K562 (cell line): ENCODE results near the gene EHMT2. TPM values are rescaled to one million over a fixed set of nuclear protein-coding genes. Genes with fewer than 3 reads are reported as not detected.
A peak's percentile ranks its signal among the peaks of the same experiment; 100 is the strongest.

Source experiments
- CEBPG ChIP-seq, 3 experiments: fragments of 200-800 bp in 1 of 3; sonication (Bioruptor generic) in 1 of 3; sonication (generic) in 1 of 3; formaldehyde crosslinking in 1 of 3; IDR thresholded peaks in 2 of 3; conservative IDR thresholded peaks in 1 of 3; 2 replicates each; pipeline versions ENCODE4 v1.6.1 to v1.8.0; 2016 to 2022; ENCODE audit warnings: missing compliant biosample characterization in 2 of 3, missing genetic modification characterization in 2 of 3, mild to moderate bottlenecking in 1 of 3, missing genetic modification reagents in 1 of 3
- CHD1 ChIP-seq: fragments of 200-600 bp; sonication (generic); IDR thresholded peaks from one replicate; pipeline ENCODE4 v1.6.1; 2012; ENCODE audit warnings: mild to moderate bottlenecking, moderate library complexity, low read length, inconsistent platforms
- CSDE1 ChIP-seq, 2 experiments: fragments of 450-650 bp; IDR thresholded peaks; 2 replicates each; pipeline ENCODE4 v1.6.1; 2016; ENCODE audit warnings: mild to moderate bottlenecking in 1 of 2
- DMBX1 ChIP-seq: fragments of 250-450 bp; sonication (Bioruptor Pico); IDR thresholded peaks from 2 replicates; pipeline ENCODE4 v1.8.0; 2022; ENCODE audit warnings: inconsistent platforms, mild to moderate bottlenecking, moderate library complexity, borderline replicate concordance
- FOXK2 ChIP-seq, 2 experiments: fragments of 450-650 bp; IDR thresholded peaks in 1 of 2; conservative IDR thresholded peaks in 1 of 2; 2 replicates each; pipeline ENCODE4 v1.6.1; 2016; ENCODE audit warnings: low read depth in 2 of 2, mild to moderate bottlenecking in 1 of 2
- HDAC6 ChIP-seq: IDR thresholded peaks from 2 replicates; pipeline ENCODE4 v1.6.1; 2012; ENCODE audit warnings: low read depth, mild to moderate bottlenecking, control low read depth, inconsistent platforms, low read length, moderate library complexity
- HMG20B ChIP-seq: fragments of 250-450 bp; sonication (Bioruptor Pico); IDR thresholded peaks from 2 replicates; pipeline ENCODE4 v1.5.0; 2021; ENCODE audit warnings: mild to moderate bottlenecking
- HOXB6 ChIP-seq: fragments of 250-450 bp; sonication (Bioruptor Pico); IDR thresholded peaks from 2 replicates; pipeline ENCODE4 v1.5.1; 2022; ENCODE audit warnings: mild to moderate bottlenecking, borderline replicate concordance
- IFI16 ChIP-seq: fragments of 250-450 bp; sonication (Bioruptor Pico); IDR thresholded peaks from 2 replicates; pipeline ENCODE4 v2.1.2; 2022; ENCODE audit warnings: mild to moderate bottlenecking, inconsistent platforms
- NFE2 ChIP-seq: IDR thresholded peaks from 2 replicates; pipeline ENCODE4 v1.6.1; 2014; ENCODE audit warnings: antibody characterized with exemption, low read depth
- NR1H2 ChIP-seq: sonication (generic); formaldehyde crosslinking; IDR thresholded peaks from 2 replicates; pipeline ENCODE4 v1.4.0; 2020; ENCODE audit warnings: mild to moderate bottlenecking, missing genetic modification reagents
- RBFOX2 ChIP-seq: fragments of 200-400 bp; formaldehyde crosslinking; IDR thresholded peaks from 2 replicates; pipeline ENCODE4 v1.6.1; 2017; ENCODE audit warnings: low read depth, mild to moderate bottlenecking, low read length, moderate library complexity
- RCOR1 ChIP-seq, 2 experiments: IDR thresholded peaks; 2 replicates each; pipeline ENCODE4 v1.6.1; 2012; ENCODE audit warnings: low read depth in 2 of 2, low read length in 2 of 2, borderline replicate concordance in 1 of 2, improper control_type of control experiment in 1 of 2
- SETDB1 ChIP-seq: IDR thresholded peaks from one replicate; pipeline ENCODE4 v1.6.1; 2012; ENCODE audit warnings: low read length, control low read depth, inconsistent platforms
- TAL1 ChIP-seq: fragments of 450-650 bp; IDR thresholded peaks from 2 replicates; pipeline ENCODE4 v1.6.1; 2016; ENCODE audit warnings: mild to moderate bottlenecking
- THRAP3 ChIP-seq: fragments of 450-650 bp; IDR thresholded peaks from 2 replicates; pipeline ENCODE4 v1.6.1; 2016; ENCODE audit warnings: mild to moderate bottlenecking, inconsistent platforms, borderline replicate concordance
- YBX1 ChIP-seq: fragments of 450-650 bp; IDR thresholded peaks from 2 replicates; pipeline ENCODE4 v1.7.1; 2016; ENCODE audit warnings: mild to moderate bottlenecking
- ZBTB17 ChIP-seq: fragments of 450-650 bp; formaldehyde crosslinking; IDR thresholded peaks from 2 replicates; pipeline ENCODE4 v1.4.0; 2020; ENCODE audit warnings: mild to moderate bottlenecking
- ZFP30 ChIP-seq: fragments of 250-450 bp; sonication (Bioruptor Pico); IDR thresholded peaks from 2 replicates; pipeline ENCODE4 v1.8.0; 2022; ENCODE audit warnings: moderate library complexity, mild to moderate bottlenecking, inconsistent platforms, borderline replicate concordance
- ZNF324 ChIP-seq: fragments of 250-450 bp; sonication (Bioruptor Pico); IDR thresholded peaks from 2 replicates; pipeline ENCODE4 v1.4.0; 2020; ENCODE audit warnings: mild to moderate bottlenecking
- ZNF75A ChIP-seq: fragments of 450-650 bp; formaldehyde crosslinking; IDR thresholded peaks from 2 replicates; pipeline ENCODE4 v1.4.0; 2020; ENCODE audit warnings: mild to moderate bottlenecking
- ZSCAN29 ChIP-seq: fragments of 450-650 bp; IDR thresholded peaks from 2 replicates; pipeline ENCODE4 v1.6.1; 2017
- polyA plus RNA-seq, 8 experiments: library from polyadenylated mRNA; depleted of rRNA in 4 of 8; stranded (reverse) in 5 of 8; unstranded in 3 of 8; fragments of >200 nt; fragmentation: Nextera tagmentation in 2 of 8; fragmentation: Illumina TruSeq in 1 of 8; extraction: Ambion mirVana in 2 of 8; extraction: Trizol in 1 of 8; gene quantifications; 2 replicates each; pipeline versions ENCODE4 v1.2.1 to v1.2.3, GENCODE V29; 2011 to 2014; ENCODE audit warnings: inconsistent platforms in 1 of 8, missing spikeins in 1 of 8
- total RNA-seq, 7 experiments: library from RNA; depleted of rRNA in 6 of 7; stranded (reverse); fragments of >200 nt in 6 of 7; fragmentation: Illumina TruSeq in 2 of 7; extraction: Trizol in 2 of 7; gene quantifications; 2 replicates each; pipeline versions ENCODE4 v1.2.1 to v1.2.3, GENCODE V29; 2011 to 2021; ENCODE audit warnings: low replicate concordance in 1 of 7
- TF ChIP-seq, protein P1 (sequence below), 2 experiments: fragments of 200-800 bp in 1 of 2; sonication (Bioruptor generic) in 1 of 2; sonication (generic) in 1 of 2; formaldehyde crosslinking in 1 of 2; IDR thresholded peaks in 1 of 2; conservative IDR thresholded peaks in 1 of 2; 2 replicates each; pipeline versions ENCODE4 v1.5.0 to v1.6.1; 2016 to 2020; ENCODE audit warnings: missing compliant biosample characterization in 1 of 2, missing genetic modification characterization in 1 of 2, missing genetic modification reagents in 1 of 2
- TF ChIP-seq, protein P2 (sequence below): sonication (generic); formaldehyde crosslinking; IDR thresholded peaks from 2 replicates; pipeline ENCODE4 v1.8.1; 2022; ENCODE audit warnings: missing genetic modification reagents

The EHMT2 gene
- total and polyA plus RNA-seq, 9 of the 15 experiments (the other 6 are each of a cell fraction or from before 2014, with no cell fraction given), result 2.1 to 63.8 (median 38.5) TPM

DNA sequence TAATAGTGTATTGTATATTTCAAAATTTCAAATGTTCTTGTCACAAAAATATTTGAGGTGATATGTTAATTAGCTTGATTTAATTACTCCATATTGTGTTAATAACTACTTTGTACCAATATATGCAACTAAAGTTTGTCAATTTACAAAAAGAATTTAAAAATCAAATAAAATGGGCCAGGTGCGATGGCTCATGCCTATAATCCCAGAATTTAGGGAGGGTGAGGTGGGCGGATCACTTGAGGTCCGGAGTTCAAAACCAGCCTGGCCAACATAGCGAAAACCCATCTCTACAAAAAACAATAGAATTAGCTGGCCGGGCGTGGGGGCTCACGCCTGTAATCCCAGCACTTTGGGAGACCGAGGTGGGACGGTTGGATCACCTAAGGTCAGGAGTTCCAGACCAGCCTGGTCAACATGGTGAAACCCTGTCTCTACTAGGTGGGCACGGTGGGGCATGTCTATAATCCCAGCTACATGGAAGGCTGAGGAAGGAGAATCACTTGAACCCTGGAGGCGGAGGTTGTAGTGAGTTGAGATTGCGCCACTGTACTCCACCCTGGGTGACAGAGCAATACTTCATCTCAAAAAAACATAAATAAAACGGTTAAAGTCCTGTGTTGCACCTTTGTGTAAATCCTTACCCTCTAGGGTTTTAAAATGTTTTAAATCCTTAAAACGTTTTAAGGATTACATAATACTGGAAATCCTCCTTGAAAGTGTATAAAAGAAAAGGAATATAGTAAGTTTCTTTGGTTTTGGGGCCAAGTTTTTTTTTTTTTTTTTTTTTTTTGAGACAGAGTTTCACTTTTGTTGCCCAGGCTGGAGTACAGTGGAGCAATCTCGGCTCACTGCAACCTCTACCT is 65.9 kb downstream of the EHMT2 start (continued):
- TF ChIP-seq CHD1 (peak; percentile 50), NR1H2 (no peak), HDAC6 (no peak), SETDB1 (no peak), ZFP30 (CRISPR knock-in tag) (0 out of 2 replicates have a peak, but pooled peaks have one; percentile 37), RCOR1 (IDR thresholded peaks at IDR 0.05; ENCODE audit: borderline replicate concordance in 1 of 2, low read depth in 2 of 2, low read length in 2 of 2) (peak in 1 of 2 experiments; percentile 68; a peak in 2 of 4 replicates), ZNF324 (CRISPR knock-in tag) (peak; percentile 53; the same call in 1 of the 2 replicates), THRAP3 (no peak), FOXK2 (conservative IDR thresholded peaks at IDR 0.05 in 1 of 2, IDR thresholded peaks at IDR 0.05 in 1 of 2; ENCODE audit: low read depth in 2 of 2) (peak in 1 of 2 experiments; percentile 52; a peak in 1 of 4 replicates), RBFOX2 (no peak; the same call in none of the 2 replicates), DMBX1 (peak; percentile 29; the same call in 1 of the 2 replicates), HOXB6 (CRISPR knock-in tag) (no peak), NFE2 (peak; percentile 82), ZNF75A (CRISPR knock-in tag) (peak; percentile 22; the same call in 1 of the 2 replicates), HMG20B (no peak), CSDE1 (IDR thresholded peaks at IDR 0.05) (no peak), TAL1 (0 out of 2 replicates have a peak, but pooled peaks have one; percentile 2), IFI16 (no peak), CEBPG (CRISPR knock-in tag; IDR thresholded peaks at IDR 0.05) (peak; percentile 89), CEBPG (tag; conservative IDR thresholded peaks at IDR 0.05 in 1 of 2, IDR thresholded peaks at IDR 0.05 in 1 of 2) (peak; percentile 83 to 95), YBX1 (no peak), ZBTB17 (peak; percentile 63; the same call in 1 of the 2 replicates), ZSCAN29 (peak; percentile 73)
- TF ChIP-seq, protein P1, sequence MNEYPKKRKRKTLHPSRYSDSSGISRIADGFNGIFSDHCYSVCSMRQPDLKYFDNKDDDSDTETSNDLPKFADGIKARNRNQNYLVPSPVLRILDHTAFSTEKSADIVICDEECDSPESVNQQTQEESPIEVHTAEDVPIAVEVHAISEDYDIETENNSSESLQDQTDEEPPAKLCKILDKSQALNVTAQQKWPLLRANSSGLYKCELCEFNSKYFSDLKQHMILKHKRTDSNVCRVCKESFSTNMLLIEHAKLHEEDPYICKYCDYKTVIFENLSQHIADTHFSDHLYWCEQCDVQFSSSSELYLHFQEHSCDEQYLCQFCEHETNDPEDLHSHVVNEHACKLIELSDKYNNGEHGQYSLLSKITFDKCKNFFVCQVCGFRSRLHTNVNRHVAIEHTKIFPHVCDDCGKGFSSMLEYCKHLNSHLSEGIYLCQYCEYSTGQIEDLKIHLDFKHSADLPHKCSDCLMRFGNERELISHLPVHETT (CRISPR knock-in tag; conservative IDR thresholded peaks at IDR 0.05 in 1 of 2, IDR thresholded peaks at IDR 0.05 in 1 of 2), result peak in 1 of 2 experiments; percentile 38; a peak in 1 of 4 replicates
- TF ChIP-seq, protein P2, sequence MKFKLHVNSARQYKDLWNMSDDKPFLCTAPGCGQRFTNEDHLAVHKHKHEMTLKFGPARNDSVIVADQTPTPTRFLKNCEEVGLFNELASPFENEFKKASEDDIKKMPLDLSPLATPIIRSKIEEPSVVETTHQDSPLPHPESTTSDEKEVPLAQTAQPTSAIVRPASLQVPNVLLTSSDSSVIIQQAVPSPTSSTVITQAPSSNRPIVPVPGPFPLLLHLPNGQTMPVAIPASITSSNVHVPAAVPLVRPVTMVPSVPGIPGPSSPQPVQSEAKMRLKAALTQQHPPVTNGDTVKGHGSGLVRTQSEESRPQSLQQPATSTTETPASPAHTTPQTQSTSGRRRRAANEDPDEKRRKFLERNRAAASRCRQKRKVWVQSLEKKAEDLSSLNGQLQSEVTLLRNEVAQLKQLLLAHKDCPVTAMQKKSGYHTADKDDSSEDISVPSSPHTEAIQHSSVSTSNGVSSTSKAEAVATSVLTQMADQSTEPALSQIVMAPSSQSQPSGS (CRISPR knock-in tag), result no peak
